ENCODE results near the gene ZBTB38.

DNA sequence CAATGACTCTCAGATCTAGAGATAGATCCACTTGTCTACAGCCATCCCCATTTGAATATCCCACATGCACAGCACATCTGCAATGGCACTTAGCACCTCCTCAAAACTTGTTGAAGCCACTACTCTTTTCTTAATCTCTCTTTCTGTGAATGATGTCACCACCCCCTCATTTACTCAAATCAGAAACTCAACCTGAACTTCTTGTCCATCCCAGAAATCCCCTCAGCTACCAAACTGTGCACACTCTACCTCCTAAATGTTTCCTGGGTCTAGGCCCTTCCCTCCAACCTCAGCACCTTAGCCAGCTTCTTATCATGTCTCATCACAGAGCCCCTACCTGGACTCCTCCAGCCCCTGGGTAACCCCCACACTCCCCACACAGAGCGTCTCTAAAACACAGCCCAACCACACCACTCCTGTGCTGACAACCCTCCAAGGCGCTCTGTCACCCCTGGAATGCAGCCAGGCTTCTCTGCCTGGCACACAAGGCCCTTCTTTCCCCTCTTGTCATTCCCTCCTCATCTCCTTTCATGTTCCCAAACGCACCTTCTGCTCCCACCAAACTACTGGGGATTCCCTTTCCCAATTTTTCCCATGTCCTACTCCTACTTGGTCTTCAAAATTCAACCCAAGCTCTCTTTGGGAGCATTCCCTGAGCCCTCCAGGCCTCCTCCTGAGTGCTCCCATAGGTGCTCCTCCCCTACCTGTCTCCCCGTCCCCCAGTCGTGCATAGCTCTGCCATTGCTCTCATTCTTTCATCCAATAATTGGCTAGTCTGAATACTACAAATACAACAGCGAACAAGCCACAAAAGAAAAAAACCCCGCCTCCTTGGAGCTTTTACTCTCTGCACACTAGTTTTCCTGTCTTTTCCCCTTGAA, 39.8 kb upstream of the ZBTB38 start:
- no peak for TF ChIP-seq POLR2AphosphoS5 (IDR thresholded peaks at IDR 0.05)
- TF ChIP-seq, protein P1, sequence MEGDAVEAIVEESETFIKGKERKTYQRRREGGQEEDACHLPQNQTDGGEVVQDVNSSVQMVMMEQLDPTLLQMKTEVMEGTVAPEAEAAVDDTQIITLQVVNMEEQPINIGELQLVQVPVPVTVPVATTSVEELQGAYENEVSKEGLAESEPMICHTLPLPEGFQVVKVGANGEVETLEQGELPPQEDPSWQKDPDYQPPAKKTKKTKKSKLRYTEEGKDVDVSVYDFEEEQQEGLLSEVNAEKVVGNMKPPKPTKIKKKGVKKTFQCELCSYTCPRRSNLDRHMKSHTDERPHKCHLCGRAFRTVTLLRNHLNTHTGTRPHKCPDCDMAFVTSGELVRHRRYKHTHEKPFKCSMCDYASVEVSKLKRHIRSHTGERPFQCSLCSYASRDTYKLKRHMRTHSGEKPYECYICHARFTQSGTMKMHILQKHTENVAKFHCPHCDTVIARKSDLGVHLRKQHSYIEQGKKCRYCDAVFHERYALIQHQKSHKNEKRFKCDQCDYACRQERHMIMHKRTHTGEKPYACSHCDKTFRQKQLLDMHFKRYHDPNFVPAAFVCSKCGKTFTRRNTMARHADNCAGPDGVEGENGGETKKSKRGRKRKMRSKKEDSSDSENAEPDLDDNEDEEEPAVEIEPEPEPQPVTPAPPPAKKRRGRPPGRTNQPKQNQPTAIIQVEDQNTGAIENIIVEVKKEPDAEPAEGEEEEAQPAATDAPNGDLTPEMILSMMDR (IDR thresholded peaks at IDR 0.05): no peak
- no peak for TF ChIP-seq POLR2A (IDR thresholded peaks at IDR 0.05)
